GM12873 (cell line): ENCODE data around the gene STX16.
A peak's percentile ranks its signal among the peaks of the same experiment; 100 is the strongest.

ENCODE experiments used
- CTCF ChIP-seq: IDR thresholded peaks from 2 replicates; pipeline ENCODE4 v1.5.1; 2012; ENCODE audit warnings: low read depth, mild to moderate bottlenecking, moderate library complexity, low read length, control low read depth; ENCODE audit not compliant: insufficient read depth; ENCODE audit errors: missing control alignments

STX16 gene

GRCh38 chr20:58650776-58651558 lies at the start of gene STX16:
Gene STX16, plus strand, starts transcription at chr20:58651283. Its CDS starts 724 bp downstream, at chr20:58652007.
- peak; percentile 60 for TF ChIP-seq CTCF

GRCh38 chr20:58602124-58602523 lies 49.0 kb upstream of the STX16 start:
- TF ChIP-seq CTCF: no peak

- no peak for TF ChIP-seq CTCF
Observed at GRCh38 chr20:58603721-58604120, 47.4 kb upstream of the STX16 start.

- no peak for TF ChIP-seq CTCF
Observed at GRCh38 chr20:58604128-58604881, 46.8 kb upstream of the STX16 start.

- no peak for TF ChIP-seq CTCF
Observed at GRCh38 chr20:58605292-58606065, 45.6 kb upstream of the STX16 start.

- no peak for TF ChIP-seq CTCF
Observed at GRCh38 chr20:58606184-58606583, 44.9 kb upstream of the STX16 start.

- no peak for TF ChIP-seq CTCF
Observed at GRCh38 chr20:58608096-58608840, 42.8 kb upstream of the STX16 start.
